ENCODE results near the gene PLEKHG5.

The PLEKHG5 gene

GRCh38 chr1:6477039-6477820 is 14.2 kb downstream of the PLEKHG5 start:
- DNase-seq (ENCODE audit: low read depth in 3 of 3), result no peak

GRCh38 chr1:6476483-6476882 is 15.0 kb downstream of the PLEKHG5 start:
- DNase-seq (ENCODE audit: low read depth in 3 of 3), result no peak

- peak; percentile 57 to 67 (median 63) for DNase-seq (ENCODE audit: low read depth in 3 of 3)
These were observed 15.9 kb downstream of the PLEKHG5 start for GRCh38 chr1:6475381-6476133.

GRCh38 chr1:6474815-6475282 is 16.6 kb downstream of the PLEKHG5 start:
- no peak for DNase-seq (ENCODE audit: low read depth in 3 of 3)

- no peak for DNase-seq (ENCODE audit: low read depth in 3 of 3)
These were observed 17.3 kb downstream of the PLEKHG5 start for GRCh38 chr1:6473974-6474814.

GRCh38 chr1:6473156-6473555 is 18.3 kb downstream of the PLEKHG5 start:
- DNase-seq (ENCODE audit: low read depth in 3 of 3), result no peak

GRCh38 chr1:6472391-6472790 is 19.1 kb downstream of the PLEKHG5 start:
- DNase-seq (ENCODE audit: low read depth in 3 of 3), result no peak

GRCh38 chr1:6471970-6472368 is 19.5 kb downstream of the PLEKHG5 start:
- DNase-seq (ENCODE audit: low read depth in 3 of 3), result no peak

GRCh38 chr1:6471086-6471969 is 20.1 kb downstream of the PLEKHG5 start:
- DNase-seq (ENCODE audit: low read depth in 3 of 3), result no peak

GRCh38 chr1:6470132-6471085 is 21.1 kb downstream of the PLEKHG5 start:
- DNase-seq (ENCODE audit: low read depth in 3 of 3), result no peak

- DNase-seq (ENCODE audit: low read depth in 3 of 3), result no peak
These were observed 22.6 kb downstream of the PLEKHG5 start for GRCh38 chr1:6468729-6469461.

- DNase-seq (ENCODE audit: low read depth in 3 of 3), result no peak
These were observed 23.5 kb downstream of the PLEKHG5 start for GRCh38 chr1:6467744-6468688.

GRCh38 chr1:6467224-6467623 is 24.2 kb downstream of the PLEKHG5 start:
- DNase-seq (ENCODE audit: low read depth in 3 of 3), result no peak

- no peak for DNase-seq (ENCODE audit: low read depth in 3 of 3)
These were observed 24.7 kb downstream of the PLEKHG5 start for GRCh38 chr1:6466751-6467150.

GRCh38 chr1:6466023-6466422 is 25.4 kb downstream of the PLEKHG5 start, which contains the start of gene TNFRSF25:
Gene TNFRSF25 (minus strand): TSS chr1:6466173. CDS start chr1:6466107, 66 bp downstream.
- peak; percentile 24 to 64 (median 48) for DNase-seq (ENCODE audit: low read depth in 3 of 3)

GRCh38 chr1:6465461-6466005 is 25.9 kb downstream of the PLEKHG5 start:
- DNase-seq (ENCODE audit: low read depth in 3 of 3), result peak in 1 of 3 experiments; percentile 48

- DNase-seq (ENCODE audit: low read depth in 3 of 3), result no peak
These were observed 26.6 kb downstream of the PLEKHG5 start for GRCh38 chr1:6464915-6465314.

GRCh38 chr1:6464514-6464836 is 27.0 kb downstream of the PLEKHG5 start:
- DNase-seq (ENCODE audit: low read depth in 3 of 3), result peak in 1 of 3 experiments; percentile 59

All from stimulated activated CD4-positive, alpha-beta T cell treated with anti-CD3 and anti-CD28 coated beads, TNF-alpha, amount 100 ng/mL, for 24 hours (primary cell).